Lower lobe of right lung (tissue), 2 donors: Measurements from ENCODE around the gene UBE4A. TPM values are rescaled to one million over a fixed set of nuclear protein-coding genes. Genes with fewer than 3 reads are reported as not detected.

Source experiments
- ATAC-seq, 2 donors: fragments of 200-7000 bp; cut with Tn5 transposase; one replicate each; pipeline ENCODE4 v1.9.1; 2020 to 2022; ENCODE audit warnings: mild to moderate bottlenecking in 2 of 2, moderate library complexity in 2 of 2
- DNase-seq: peaks from one replicate; pipeline ENCODE4 v3.0.0-alpha.2; 2020
- H3K27ac ChIP-seq: fragments of 200-600 bp; one replicate; pipeline ENCODE4 v1.8.0; 2022
- H3K27me3 ChIP-seq: fragments of 200-600 bp; one replicate; pipeline ENCODE4 v1.8.0; 2022; ENCODE audit warnings: low read depth
- H3K36me3 ChIP-seq: fragments of 200-600 bp; one replicate; pipeline ENCODE4 v1.8.0; 2022; ENCODE audit warnings: mild to moderate bottlenecking
- H3K4me1 ChIP-seq: fragments of 200-600 bp; one replicate; pipeline ENCODE4 v1.8.0; 2022
- H3K4me3 ChIP-seq: fragments of 200-600 bp; one replicate; pipeline ENCODE4 v1.8.0; 2022; ENCODE audit warnings: mild to moderate bottlenecking
- H3K9me3 ChIP-seq: fragments of 200-600 bp; one replicate; pipeline ENCODE4 v1.8.0; 2022
- intact Hi-C: fragments of 100-400 bp; cut with DNase I; formaldehyde crosslinking; loops from one replicate; pipeline ENCODE4 v1.11.0; 2022
- total RNA-seq: library from RNA; stranded (reverse); fragmentation: NEBNext Ultra II Directional; extraction: Animal tissue kit (Norgen Biotek cat#: 25700); gene quantifications from one replicate; pipeline ENCODE4 v1.2.1, GENCODE V29; 2021
- TF ChIP-seq, protein P1 (sequence below): fragments of 200-600 bp; IDR thresholded peaks from one replicate; pipeline ENCODE4 v1.8.0; 2022; ENCODE audit warnings: antibody characterized with exemption, mild to moderate bottlenecking
- donor health status: DM: no; HTN: yes; CAD: no; lungs with severe emphysema.

The UBE4A gene
- total RNA-seq, 1 donor from 2014 or later: 40.8 TPM

- no peak overlapping the region for H3K27ac ChIP-seq
Measured at GRCh38 chr11:118334745-118335144, 24.7 kb upstream of the UBE4A start.

DNA sequence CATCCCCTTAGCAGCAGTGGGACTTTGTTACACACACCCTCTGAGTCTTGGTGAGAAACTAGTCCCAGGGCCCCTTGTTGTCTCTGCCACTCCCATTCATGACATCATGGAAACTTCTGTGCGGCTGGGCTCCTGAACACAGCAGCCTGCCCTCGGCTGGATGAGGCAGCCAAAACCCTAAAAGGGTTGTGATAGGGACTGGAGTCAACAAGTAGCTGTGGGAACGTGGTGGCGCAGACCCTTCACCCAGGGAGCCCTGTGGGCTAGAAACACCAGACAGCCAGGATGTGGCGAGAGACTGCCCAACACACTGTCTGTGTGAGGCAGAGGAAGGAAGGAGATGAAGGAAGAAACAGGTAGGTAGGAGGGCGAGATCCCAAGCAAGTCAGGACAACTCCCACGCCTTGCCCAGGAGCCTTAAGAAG, 20.8 kb upstream of the UBE4A start:
- ATAC-seq: peak; percentile 59 to 68
- H3K36me3 ChIP-seq: no peaks in the 10 kb centered on the region
- no peaks in the 10 kb centered on the region for H3K9me3 ChIP-seq
- H3K4me3 ChIP-seq: no peak overlapping the region
- H3K27me3 ChIP-seq: no peaks in the 10 kb centered on the region
- intact Hi-C loops: no loop called here
- DNase-seq: no peak
- H3K27ac ChIP-seq: peak overlapping the region; percentile 18
- TF ChIP-seq, protein P1, sequence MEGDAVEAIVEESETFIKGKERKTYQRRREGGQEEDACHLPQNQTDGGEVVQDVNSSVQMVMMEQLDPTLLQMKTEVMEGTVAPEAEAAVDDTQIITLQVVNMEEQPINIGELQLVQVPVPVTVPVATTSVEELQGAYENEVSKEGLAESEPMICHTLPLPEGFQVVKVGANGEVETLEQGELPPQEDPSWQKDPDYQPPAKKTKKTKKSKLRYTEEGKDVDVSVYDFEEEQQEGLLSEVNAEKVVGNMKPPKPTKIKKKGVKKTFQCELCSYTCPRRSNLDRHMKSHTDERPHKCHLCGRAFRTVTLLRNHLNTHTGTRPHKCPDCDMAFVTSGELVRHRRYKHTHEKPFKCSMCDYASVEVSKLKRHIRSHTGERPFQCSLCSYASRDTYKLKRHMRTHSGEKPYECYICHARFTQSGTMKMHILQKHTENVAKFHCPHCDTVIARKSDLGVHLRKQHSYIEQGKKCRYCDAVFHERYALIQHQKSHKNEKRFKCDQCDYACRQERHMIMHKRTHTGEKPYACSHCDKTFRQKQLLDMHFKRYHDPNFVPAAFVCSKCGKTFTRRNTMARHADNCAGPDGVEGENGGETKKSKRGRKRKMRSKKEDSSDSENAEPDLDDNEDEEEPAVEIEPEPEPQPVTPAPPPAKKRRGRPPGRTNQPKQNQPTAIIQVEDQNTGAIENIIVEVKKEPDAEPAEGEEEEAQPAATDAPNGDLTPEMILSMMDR: no peak
- H3K4me1 ChIP-seq: no peaks in the 10 kb centered on the region

More at GRCh38 chr11:118334745-118335144, 24.7 kb upstream of the UBE4A start:
- intact Hi-C loops: no loop called here
- TF ChIP-seq, protein P1: no peak
- Histone ChIP-seq H3K9me3 (no peaks in the 10 kb centered on the region), H3K4me1 (no peaks in the 10 kb centered on the region), H3K27me3 (no peaks in the 10 kb centered on the region), H3K36me3 (no peaks in the 10 kb centered on the region), H3K4me3 (no peak overlapping the region)
- no peak for ATAC-seq
- DNase-seq: no peak

DNA sequence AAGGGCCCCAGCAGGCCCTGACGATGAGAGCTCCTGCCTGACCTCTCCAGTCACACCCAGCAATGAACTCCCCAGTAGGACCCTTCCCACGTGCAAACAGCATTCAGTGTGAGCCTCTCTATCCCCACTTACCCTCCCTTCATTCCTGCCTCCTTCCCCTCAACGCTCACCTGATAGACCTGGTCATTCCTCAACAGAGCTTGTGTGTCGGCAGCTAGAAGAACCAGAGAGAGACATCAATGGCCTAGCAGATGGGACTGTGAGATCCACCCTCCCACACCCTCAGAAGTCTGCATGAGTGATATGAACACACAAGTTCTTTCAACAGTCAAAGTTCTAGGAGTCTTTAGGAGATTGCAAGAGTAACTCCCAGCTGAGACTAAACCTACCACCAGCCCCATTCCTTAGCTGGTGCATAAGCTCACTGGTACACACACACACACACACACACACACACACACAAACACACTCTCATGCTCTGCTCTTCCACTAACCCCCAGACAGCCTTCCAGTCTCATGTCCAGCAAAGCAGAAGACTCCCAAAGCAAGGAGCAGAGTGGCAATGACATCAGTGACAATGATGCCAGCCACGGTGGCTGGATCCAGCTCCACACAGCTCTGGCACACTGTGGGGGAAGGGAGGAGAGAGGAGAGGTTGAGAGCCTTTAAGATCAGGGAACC, 20.0 kb upstream of the UBE4A start:
- ATAC-seq (no peak), DNase-seq (no peak)
- TF ChIP-seq, protein P1: no peak
- Histone ChIP-seq H3K4me3 (no peak overlapping the region), H3K4me1 (no peaks in the 10 kb centered on the region), H3K27ac (no peak overlapping the region), H3K27me3 (no peaks in the 10 kb centered on the region), H3K36me3 (no peaks in the 10 kb centered on the region), H3K9me3 (no peaks in the 10 kb centered on the region)
- intact Hi-C loops: no loop called here

DNA sequence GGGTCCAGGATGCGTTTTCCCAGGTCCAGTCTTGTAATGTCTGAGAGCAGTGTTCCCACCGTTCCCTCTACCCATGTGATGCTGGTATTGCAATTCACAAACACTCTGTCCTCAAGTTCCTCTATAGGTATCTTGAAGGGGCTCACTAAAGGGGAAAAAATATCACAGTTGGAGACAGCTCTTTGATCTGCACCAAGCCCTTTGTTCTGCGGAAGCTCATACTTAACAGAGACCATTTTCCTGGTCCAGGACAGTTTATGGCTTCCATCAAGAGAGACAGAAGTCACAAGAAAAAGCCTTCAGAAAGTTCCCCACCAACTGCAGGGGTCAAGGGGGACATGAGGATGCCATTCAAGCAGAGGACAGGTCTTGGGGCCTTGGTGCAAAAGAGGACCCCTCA, 19.0 kb upstream of the UBE4A start:
- Histone ChIP-seq H3K27ac (no peak overlapping the region), H3K9me3 (no peaks in the 10 kb centered on the region), H3K4me3 (peak overlapping the region; percentile 9), H3K4me1 (no peaks in the 10 kb centered on the region), H3K36me3 (no peaks in the 10 kb centered on the region), H3K27me3 (no peaks in the 10 kb centered on the region)
- DNase-seq: no peak
- TF ChIP-seq, protein P1: no peak
- intact Hi-C loops: no loop called here
- no peak for ATAC-seq

GRCh38 chr11:118341261-118341660, 18.1 kb upstream of the UBE4A start:
- intact Hi-C loops: no loop called here
- TF ChIP-seq, protein P1: no peak

More at GRCh38 chr11:118341261-118341660, 18.1 kb upstream of the UBE4A start:
- Histone ChIP-seq H3K4me1 (no peaks in the 10 kb centered on the region), H3K4me3 (peak overlapping the region; percentile 9), H3K27ac (no peak overlapping the region), H3K9me3 (no peaks in the 10 kb centered on the region), H3K27me3 (no peaks in the 10 kb centered on the region), H3K36me3 (no peaks in the 10 kb centered on the region)
- DNase-seq (no peak), ATAC-seq (no peak)
